Measurements from ENCODE around the gene GRIN3B. TPM values are rescaled to one million over a fixed set of nuclear protein-coding genes. Genes with fewer than 3 reads are reported as not detected.
A peak's percentile ranks its signal among the peaks of the same experiment; 100 is the strongest.

GRIN3B gene, protein sequence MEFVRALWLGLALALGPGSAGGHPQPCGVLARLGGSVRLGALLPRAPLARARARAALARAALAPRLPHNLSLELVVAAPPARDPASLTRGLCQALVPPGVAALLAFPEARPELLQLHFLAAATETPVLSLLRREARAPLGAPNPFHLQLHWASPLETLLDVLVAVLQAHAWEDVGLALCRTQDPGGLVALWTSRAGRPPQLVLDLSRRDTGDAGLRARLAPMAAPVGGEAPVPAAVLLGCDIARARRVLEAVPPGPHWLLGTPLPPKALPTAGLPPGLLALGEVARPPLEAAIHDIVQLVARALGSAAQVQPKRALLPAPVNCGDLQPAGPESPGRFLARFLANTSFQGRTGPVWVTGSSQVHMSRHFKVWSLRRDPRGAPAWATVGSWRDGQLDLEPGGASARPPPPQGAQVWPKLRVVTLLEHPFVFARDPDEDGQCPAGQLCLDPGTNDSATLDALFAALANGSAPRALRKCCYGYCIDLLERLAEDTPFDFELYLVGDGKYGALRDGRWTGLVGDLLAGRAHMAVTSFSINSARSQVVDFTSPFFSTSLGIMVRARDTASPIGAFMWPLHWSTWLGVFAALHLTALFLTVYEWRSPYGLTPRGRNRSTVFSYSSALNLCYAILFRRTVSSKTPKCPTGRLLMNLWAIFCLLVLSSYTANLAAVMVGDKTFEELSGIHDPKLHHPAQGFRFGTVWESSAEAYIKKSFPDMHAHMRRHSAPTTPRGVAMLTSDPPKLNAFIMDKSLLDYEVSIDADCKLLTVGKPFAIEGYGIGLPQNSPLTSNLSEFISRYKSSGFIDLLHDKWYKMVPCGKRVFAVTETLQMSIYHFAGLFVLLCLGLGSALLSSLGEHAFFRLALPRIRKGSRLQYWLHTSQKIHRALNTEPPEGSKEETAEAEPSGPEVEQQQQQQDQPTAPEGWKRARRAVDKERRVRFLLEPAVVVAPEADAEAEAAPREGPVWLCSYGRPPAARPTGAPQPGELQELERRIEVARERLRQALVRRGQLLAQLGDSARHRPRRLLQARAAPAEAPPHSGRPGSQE
- total RNA-seq (under 1 TPM in 3 of 5 experiments, not detected in 2; 0.10 to 0.56 (median 0.19) TPM), polyA plus RNA-seq (not detected), total RNA-seq (not detected)

- peaks cover 7 to 44% (median 20%) of the 10 kb centered on the region in 5 donors for H3K27me3 Mint-ChIP-seq
- peak; percentile 34 for ATAC-seq
- Histone ChIP-seq H3K36me3 (ENCODE audit: control insufficient read depth in 2 of 3, insufficient read depth in 3 of 3, low read length in 3 of 3) (no peaks in the 10 kb centered on the region), H3K4me1 (ENCODE audit: control insufficient read depth in 2 of 2, insufficient read depth in 2 of 2, low read length in 2 of 2) (peaks cover 24% of the 10 kb centered on the region in 2 donors), H3K27ac (ENCODE audit: low read depth, low read length) (no peak within 1 kb of the TSS), H3K9me3 (ENCODE audit: control insufficient read depth in 2 of 3, low read length in 3 of 3) (no peaks in the 10 kb centered on the region), H3K4me3 (ENCODE audit: low read length) (no peak within 1 kb of the TSS), H3K27me3 (ENCODE audit: control insufficient read depth in 2 of 2, insufficient read depth in 2 of 2, low read length in 2 of 2) (peaks cover 5 to 6% of the 10 kb centered on the region in 2 donors)
- intact Hi-C loops (cut with micrococcal nuclease), result loop anchor here in 1 of 2 donors (2.0 kb wide), 1 partner anchor 39 kb away; no protein-coding TSS in a partner anchor
- H3K9me3 Mint-ChIP-seq, result peaks cover 0 to 5% (median 0%) of the 10 kb centered on the region in 11 donors
- peak in 8 of 9 donors; percentile 29 to 69 (median 45) for DNase-seq
- peak within 1 kb of the TSS in 9 of 10 donors; percentile 27 to 83 (median 56) for H3K4me3 Mint-ChIP-seq
- ChIA-PET POLR2A (no interaction called here), CTCF (no interaction called here)
- peaks cover 0 to 4% (median 0%) of the 10 kb centered on the region in 5 donors for H3K36me3 Mint-ChIP-seq
- peaks cover 6 to 16% (median 11%) of the 10 kb centered on the region in 7 donors for H3K4me1 Mint-ChIP-seq
- peak within 1 kb of the TSS in 4 of 9 donors; percentile 52 to 72 (median 61) for H3K27ac Mint-ChIP-seq
These were observed at the start of gene GRIN3B for GRCh38 chr19:1000095-1000494. GRIN3B (plus strand) TSS chr19:1000419; CDS start chr19:1000438, 19 bp downstream.

- Histone ChIP-seq H3K36me3 (ENCODE audit: control insufficient read depth in 2 of 3, insufficient read depth in 3 of 3, low read length in 3 of 3) (no peaks in the 10 kb centered on the region), H3K4me3 (ENCODE audit: low read length) (no peak overlapping the region), H3K27ac (ENCODE audit: low read depth, low read length) (no peak overlapping the region), H3K27me3 (ENCODE audit: control insufficient read depth in 2 of 2, insufficient read depth in 2 of 2, low read length in 2 of 2) (no peaks in the 10 kb centered on the region), H3K9me3 (ENCODE audit: control insufficient read depth in 2 of 3, low read length in 3 of 3) (no peaks in the 10 kb centered on the region), H3K4me1 (ENCODE audit: control insufficient read depth in 2 of 2, insufficient read depth in 2 of 2, low read length in 2 of 2) (peaks cover 6 to 11% of the 10 kb centered on the region in 2 donors)
- intact Hi-C loops (cut with micrococcal nuclease), result no loop called here
- Mint-ChIP-seq H3K9me3 (no peaks in the 10 kb centered on the region), H3K27ac (peak overlapping the region in 3 of 9 donors; percentile 8 to 42 (median 42)), H3K4me1 (peaks cover 0 to 11% (median 0%) of the 10 kb centered on the region in 7 donors), H3K27me3 (no peaks in the 10 kb centered on the region), H3K4me3 (peak overlapping the region in 5 of 10 donors; percentile 6 to 70 (median 59)), H3K36me3 (no peaks in the 10 kb centered on the region)
- ChIA-PET CTCF (no interaction called here), POLR2A (interaction anchor here (0.9 kb wide), 1 partner anchor 317 kb away, joined by 4 read pairs; the partner anchor contains the start of gene CIRBP)
- DNase-seq (no peak), ATAC-seq (no peak)
These were observed 48.1 kb upstream of the GRIN3B start for GRCh38 chr19:952049-952679.

GRCh38 chr19:952680-953444, 47.4 kb upstream of the GRIN3B start:
- peaks cover 6 to 11% of the 10 kb centered on the region in 2 donors for H3K4me1 ChIP-seq (ENCODE audit: control insufficient read depth in 2 of 2, insufficient read depth in 2 of 2, low read length in 2 of 2)
- Mint-ChIP-seq H3K4me1 (peaks cover 0 to 11% (median 0%) of the 10 kb centered on the region in 7 donors), H3K27ac (peak overlapping the region in 2 of 9 donors; percentile 24 to 49), H3K27me3 (no peaks in the 10 kb centered on the region), H3K36me3 (no peaks in the 10 kb centered on the region), H3K9me3 (no peaks in the 10 kb centered on the region), H3K4me3 (peak overlapping the region in 4 of 10 donors; percentile 40 to 70 (median 60))
- H3K27ac ChIP-seq (ENCODE audit: low read depth, low read length), result no peak overlapping the region
- no peak for DNase-seq
- no peak overlapping the region for H3K4me3 ChIP-seq (ENCODE audit: low read length)
- intact Hi-C loops (cut with micrococcal nuclease), result no loop called here
- no peaks in the 10 kb centered on the region for H3K27me3 ChIP-seq (ENCODE audit: control insufficient read depth in 2 of 2, insufficient read depth in 2 of 2, low read length in 2 of 2)
- H3K36me3 ChIP-seq (ENCODE audit: control insufficient read depth in 2 of 3, insufficient read depth in 3 of 3, low read length in 3 of 3), result no peaks in the 10 kb centered on the region
- POLR2A ChIA-PET, result interaction anchor here (0.7 to 0.9 kb wide), 2 partner anchors 316 to 961 kb away, joined by 3 to 4 read pairs; partner anchors contain the start of gene CIRBP
- no peaks in the 10 kb centered on the region for H3K9me3 ChIP-seq (ENCODE audit: control insufficient read depth in 2 of 3, low read length in 3 of 3)
- CTCF ChIA-PET, result no interaction called here
- peak; percentile 24 for ATAC-seq

DNA sequence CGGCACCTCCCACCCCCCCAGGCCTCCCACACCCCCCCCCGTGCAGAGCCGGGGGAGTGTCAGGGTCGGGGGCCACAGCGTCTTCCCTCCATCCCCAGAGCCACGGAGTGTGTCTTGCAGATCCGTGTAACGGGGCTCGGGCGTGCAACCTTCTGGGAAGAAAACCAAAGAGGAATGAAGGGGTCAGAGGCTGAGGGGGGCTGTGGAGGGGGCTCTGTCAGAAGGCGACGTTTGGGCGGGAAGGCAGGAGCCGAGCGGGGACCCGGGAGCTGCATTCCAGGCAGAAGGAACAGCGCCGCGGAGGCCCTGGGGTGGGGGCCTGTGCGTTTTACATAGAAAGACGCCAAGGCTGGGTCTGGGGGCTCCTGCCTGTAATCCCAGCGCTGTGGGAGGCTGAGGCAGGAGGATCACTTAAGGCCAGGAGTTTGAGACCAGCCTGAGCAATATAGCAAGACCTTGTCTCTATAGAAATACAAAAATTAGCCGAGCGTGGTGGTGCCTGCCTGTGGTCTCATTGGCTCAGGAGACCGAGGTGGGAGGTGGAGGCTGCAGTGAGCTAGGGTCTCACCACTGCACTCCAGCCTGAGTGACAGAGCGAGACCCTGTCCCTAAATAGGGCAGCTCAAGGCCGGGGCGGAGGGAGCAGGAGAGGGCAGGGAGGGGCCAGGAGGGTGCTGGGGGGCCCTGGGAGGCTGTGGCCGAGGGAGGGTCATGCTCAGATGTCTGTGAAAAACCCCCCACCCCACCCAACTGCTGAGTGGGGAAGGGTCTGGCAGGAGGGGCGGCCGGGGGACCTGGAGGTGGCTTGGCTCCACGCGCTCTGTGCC, 46.6 kb upstream of the GRIN3B start:
- Histone ChIP-seq H3K4me1 (ENCODE audit: control insufficient read depth in 2 of 2, insufficient read depth in 2 of 2, low read length in 2 of 2) (peaks cover 6 to 11% of the 10 kb centered on the region in 2 donors), H3K4me3 (ENCODE audit: low read length) (no peak overlapping the region), H3K36me3 (ENCODE audit: control insufficient read depth in 2 of 3, insufficient read depth in 3 of 3, low read length in 3 of 3) (no peaks in the 10 kb centered on the region), H3K9me3 (ENCODE audit: control insufficient read depth in 2 of 3, low read length in 3 of 3) (no peaks in the 10 kb centered on the region), H3K27ac (ENCODE audit: low read depth, low read length) (no peak overlapping the region), H3K27me3 (ENCODE audit: control insufficient read depth in 2 of 2, insufficient read depth in 2 of 2, low read length in 2 of 2) (no peaks in the 10 kb centered on the region)
- Mint-ChIP-seq H3K36me3 (no peaks in the 10 kb centered on the region), H3K4me1 (peaks cover 0 to 11% (median 0%) of the 10 kb centered on the region in 7 donors), H3K27me3 (no peaks in the 10 kb centered on the region), H3K27ac (peak overlapping the region in 3 of 9 donors; percentile 24 to 58 (median 30)), H3K9me3 (no peaks in the 10 kb centered on the region), H3K4me3 (peak overlapping the region in 6 of 10 donors; percentile 7 to 70 (median 45))
- ChIA-PET POLR2A (interaction anchor here (0.6 to 0.7 kb wide), 2 partner anchors 21 to 960 kb away, joined by 3 read pairs; no protein-coding TSS in a partner anchor), CTCF (interaction anchor here (0.6 kb wide), 1 partner anchor 239 kb away, joined by 3 read pairs; no protein-coding TSS in a partner anchor)
- DNase-seq (no peak), ATAC-seq (no peak)
- intact Hi-C loops (cut with micrococcal nuclease), result no loop called here

GRCh38 chr19:954272-954671, 45.9 kb upstream of the GRIN3B start:
- H3K27me3 Mint-ChIP-seq, result no peaks in the 10 kb centered on the region
- Histone ChIP-seq H3K27ac (ENCODE audit: low read depth, low read length) (no peak overlapping the region), H3K4me3 (ENCODE audit: low read length) (no peak overlapping the region), H3K4me1 (ENCODE audit: control insufficient read depth in 2 of 2, insufficient read depth in 2 of 2, low read length in 2 of 2) (peaks cover 6 to 11% of the 10 kb centered on the region in 2 donors), H3K9me3 (ENCODE audit: control insufficient read depth in 2 of 3, low read length in 3 of 3) (no peaks in the 10 kb centered on the region), H3K36me3 (ENCODE audit: control insufficient read depth in 2 of 3, insufficient read depth in 3 of 3, low read length in 3 of 3) (no peaks in the 10 kb centered on the region), H3K27me3 (ENCODE audit: control insufficient read depth in 2 of 2, insufficient read depth in 2 of 2, low read length in 2 of 2) (no peaks in the 10 kb centered on the region)
- no peak overlapping the region for H3K4me3 Mint-ChIP-seq
- ATAC-seq (no peak), DNase-seq (no peak)
- no peak overlapping the region for H3K27ac Mint-ChIP-seq
- intact Hi-C loops (cut with micrococcal nuclease), result no loop called here
- H3K36me3 Mint-ChIP-seq, result peaks cover 0 to 3% (median 0%) of the 10 kb centered on the region in 5 donors
- no peaks in the 10 kb centered on the region for H3K9me3 Mint-ChIP-seq
- ChIA-PET POLR2A (no interaction called here), CTCF (no interaction called here)
- peaks cover 0 to 13% (median 3%) of the 10 kb centered on the region in 7 donors for H3K4me1 Mint-ChIP-seq
